MM.1S (cell line): ENCODE data around the gene KCNMA1.

Experiments used
- DNase-seq: peaks from one replicate; pipeline ENCODE4 v3.0.0-alpha.2; 2015
- H2AFZ ChIP-seq: fragments of 300-600 bp; sonication (generic); 2 replicates; pipeline ENCODE4 v1.6.0; 2016; ENCODE audit warnings: antibody characterized with exemption, low read length
- H3F3A ChIP-seq: fragments of 300-600 bp; sonication (generic); 2 replicates; pipeline ENCODE4 v1.6.1; 2016; ENCODE audit warnings: mild to moderate bottlenecking, antibody characterized with exemption, low read length, moderate library complexity, mixed read lengths; ENCODE audit not compliant: insufficient read depth
- H3K27ac ChIP-seq: fragments of 300-600 bp; sonication (generic); 2 replicates; pipeline ENCODE4 v1.5.1; 2016; ENCODE audit warnings: mild to moderate bottlenecking, low read length
- H3K27me3 ChIP-seq: fragments of 300-600 bp; sonication (generic); replicated peaks from 2 replicates; pipeline ENCODE4 v1.6.0; 2016; ENCODE audit warnings: low read length; ENCODE audit not compliant: insufficient read depth
- H3K36me3 ChIP-seq: fragments of 300-600 bp; sonication (generic); replicated peaks from 2 replicates; pipeline ENCODE4 v1.6.1; 2016; ENCODE audit warnings: mild to moderate bottlenecking, low read length, mixed read lengths; ENCODE audit not compliant: insufficient read depth
- H3K4me1 ChIP-seq: fragments of 300-600 bp; sonication (generic); 2 replicates; pipeline ENCODE4 v1.6.1; 2016; ENCODE audit warnings: low read length, mixed read lengths
- H3K4me2 ChIP-seq: fragments of 300-600 bp; sonication (generic); 2 replicates; pipeline ENCODE4 v1.6.0; 2016; ENCODE audit warnings: low read depth, low read length
- H3K4me3 ChIP-seq: fragments of 300-600 bp; sonication (generic); 2 replicates; pipeline ENCODE4 v1.5.1; 2016; ENCODE audit warnings: low read length, mixed read lengths
- H3K79me2 ChIP-seq: fragments of 300-600 bp; sonication (generic); 2 replicates; pipeline ENCODE4 v1.6.1; 2016; ENCODE audit warnings: mixed run types, low read length, mixed read lengths
- H3K9ac ChIP-seq: fragments of 300-600 bp; sonication (generic); 2 replicates; pipeline ENCODE4 v1.6.1; 2016; ENCODE audit warnings: low read length, mixed read lengths
- H3K9me2 ChIP-seq: fragments of 300-600 bp; sonication (generic); replicated peaks from 2 replicates; pipeline ENCODE4 v1.6.1; 2016; ENCODE audit warnings: mild to moderate bottlenecking, low read length, mixed read lengths; ENCODE audit not compliant: insufficient read depth
- H3K9me3 ChIP-seq: fragments of 300-600 bp; sonication (generic); replicated peaks from 2 replicates; pipeline ENCODE4 v1.6.1; 2016; ENCODE audit warnings: mild to moderate bottlenecking, low read length, mixed read lengths; ENCODE audit not compliant: insufficient read depth
- H4K20me1 ChIP-seq: fragments of 300-600 bp; sonication (generic); 2 replicates; pipeline ENCODE4 v1.6.1; 2016; ENCODE audit warnings: mild to moderate bottlenecking, low read length, moderate library complexity, mixed read lengths; ENCODE audit not compliant: insufficient read depth
- CTCF ChIP-seq: fragments of 300-600 bp; sonication (generic); IDR thresholded peaks from 2 replicates; pipeline ENCODE4 v1.5.1; 2016; ENCODE audit warnings: antibody characterized with exemption, low read length, mixed read lengths
- EZH2 ChIP-seq: fragments of 300-600 bp; sonication (generic); optimal IDR thresholded peaks from 2 replicates; pipeline ENCODE3; 2017; ENCODE audit warnings: low read depth, mild to moderate bottlenecking, antibody characterized with exemption, low read length, mixed read lengths
- EZH2phosphoT487 ChIP-seq: fragments of 300-600 bp; sonication (generic); IDR thresholded peaks from 2 replicates; pipeline ENCODE4 v1.6.1; 2018; ENCODE audit warnings: antibody characterized with exemption, low read length

KCNMA1 gene

GRCh38 chr10:77583527-77583926 lies 54.1 kb downstream of the KCNMA1 start:
- H3K79me2 ChIP-seq: no peaks in the 10 kb centered on the region
- H3K27ac ChIP-seq: no peak overlapping the region
- no peak overlapping the region for H3K4me2 ChIP-seq
- H3K27me3 ChIP-seq: no peaks in the 10 kb centered on the region
- no peaks in the 10 kb centered on the region for H3K9me2 ChIP-seq
- 0 out of 2 replicates have a peak, but pooled peaks cover 5% of the 10 kb centered on the region for H3K4me1 ChIP-seq
- H3K9ac ChIP-seq: no peak overlapping the region
- H3F3A ChIP-seq: no peaks in the 10 kb centered on the region
- H4K20me1 ChIP-seq: no peaks in the 10 kb centered on the region
- no peaks in the 10 kb centered on the region for H3K9me3 ChIP-seq
- TF ChIP-seq EZH2: no peak
- no peak for TF ChIP-seq CTCF
- TF ChIP-seq EZH2phosphoT487: no peak
- H2AFZ ChIP-seq: no peak overlapping the region
- no peaks in the 10 kb centered on the region for H3K36me3 ChIP-seq
- DNase-seq: no peak
- no peak overlapping the region for H3K4me3 ChIP-seq

- H3K27ac ChIP-seq: no peak overlapping the region
- H3K9me2 ChIP-seq: no peaks in the 10 kb centered on the region
- no peaks in the 10 kb centered on the region for H4K20me1 ChIP-seq
- H3K9me3 ChIP-seq: no peaks in the 10 kb centered on the region
- no peaks in the 10 kb centered on the region for H3K27me3 ChIP-seq
- H3K79me2 ChIP-seq: no peaks in the 10 kb centered on the region
- no peaks in the 10 kb centered on the region for H3F3A ChIP-seq
- no peak overlapping the region for H3K4me3 ChIP-seq
- H3K9ac ChIP-seq: no peak overlapping the region
- TF ChIP-seq CTCF: no peak
- TF ChIP-seq EZH2: no peak
- no peak for TF ChIP-seq EZH2phosphoT487
- no peak overlapping the region for H2AFZ ChIP-seq
- DNase-seq: no peak
- H3K36me3 ChIP-seq: no peaks in the 10 kb centered on the region
- 0 out of 2 replicates have a peak, but pooled peaks cover 5% of the 10 kb centered on the region for H3K4me1 ChIP-seq
- no peak overlapping the region for H3K4me2 ChIP-seq
These were observed 54.9 kb downstream of the KCNMA1 start for GRCh38 chr10:77582710-77583115.

GRCh38 chr10:77581738-77582137 lies 55.9 kb downstream of the KCNMA1 start:
- H3K4me2 ChIP-seq: no peak overlapping the region

More at GRCh38 chr10:77581738-77582137, 55.9 kb downstream of the KCNMA1 start:
- Histone ChIP-seq H3K36me3 (no peaks in the 10 kb centered on the region), H3K9me3 (no peaks in the 10 kb centered on the region), H3K9ac (no peak overlapping the region), H3K27ac (no peak overlapping the region), H3F3A (no peaks in the 10 kb centered on the region), H4K20me1 (no peaks in the 10 kb centered on the region), H2AFZ (no peak overlapping the region), H3K9me2 (no peaks in the 10 kb centered on the region), H3K79me2 (no peaks in the 10 kb centered on the region), H3K27me3 (no peaks in the 10 kb centered on the region), H3K4me1 (0 out of 2 replicates have a peak, but pooled peaks cover 3% of the 10 kb centered on the region), H3K4me3 (no peak overlapping the region)
- TF ChIP-seq CTCF: no peak
- no peak for TF ChIP-seq EZH2phosphoT487
- TF ChIP-seq EZH2: no peak
- DNase-seq: no peak
